NCI-H146 (cell line): Measurements from ENCODE around the gene RELB.

Source experiments
- DNase-seq: peaks from one replicate; lab custom pipeline; 2025; lab: John Stamatoyannopoulos, UW

The RELB gene

GRCh38 chr19:45023048-45023447, 21.8 kb downstream of the RELB start:
- DNase-seq, result no peak

GRCh38 chr19:45025264-45025663, 24.0 kb downstream of the RELB start:
- no peak for DNase-seq

DNA sequence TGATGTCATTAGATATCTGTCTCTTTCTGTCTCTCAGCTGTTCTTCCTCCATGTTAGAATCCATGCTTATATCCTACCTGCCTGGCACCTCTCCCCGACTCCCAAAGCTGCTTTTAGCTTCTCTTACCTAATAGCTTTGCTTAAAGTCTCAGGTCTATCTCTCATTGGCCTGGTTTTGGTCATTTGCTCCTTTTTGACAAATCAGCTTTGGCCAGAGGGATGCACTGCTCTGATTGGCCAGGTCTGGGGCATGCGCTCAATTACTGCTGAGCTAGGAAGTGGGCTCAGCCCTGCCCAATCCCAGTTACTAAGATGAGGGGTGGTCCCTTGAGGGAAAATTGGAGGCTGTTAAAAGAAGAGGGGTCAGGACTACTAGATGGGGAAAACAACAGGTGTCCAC, 26.1 kb downstream of the RELB start:
- DNase-seq, result no peak

DNA sequence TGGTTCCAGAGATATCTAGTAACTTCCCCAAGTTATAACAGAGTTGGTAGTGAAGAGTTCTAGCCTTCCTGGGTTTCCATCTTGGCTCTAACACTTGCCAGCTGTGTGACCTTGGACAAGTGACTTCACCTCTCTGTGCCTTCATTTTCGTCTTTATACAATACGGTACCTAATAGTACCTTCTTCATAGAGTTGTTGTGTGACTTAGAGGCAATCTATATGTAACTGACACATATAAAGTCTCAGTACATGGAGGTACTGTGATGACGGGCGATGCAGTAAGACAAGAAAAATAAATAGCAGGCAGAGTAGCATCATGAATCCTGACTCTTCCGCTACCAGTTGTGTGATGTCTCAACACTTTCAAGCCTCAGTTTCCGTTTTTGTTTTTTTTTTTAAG, 29.6 kb downstream of the RELB start:
- no peak for DNase-seq

GRCh38 chr19:45032421-45032820, 31.2 kb downstream of the RELB start:
- DNase-seq, result no peak

DNA sequence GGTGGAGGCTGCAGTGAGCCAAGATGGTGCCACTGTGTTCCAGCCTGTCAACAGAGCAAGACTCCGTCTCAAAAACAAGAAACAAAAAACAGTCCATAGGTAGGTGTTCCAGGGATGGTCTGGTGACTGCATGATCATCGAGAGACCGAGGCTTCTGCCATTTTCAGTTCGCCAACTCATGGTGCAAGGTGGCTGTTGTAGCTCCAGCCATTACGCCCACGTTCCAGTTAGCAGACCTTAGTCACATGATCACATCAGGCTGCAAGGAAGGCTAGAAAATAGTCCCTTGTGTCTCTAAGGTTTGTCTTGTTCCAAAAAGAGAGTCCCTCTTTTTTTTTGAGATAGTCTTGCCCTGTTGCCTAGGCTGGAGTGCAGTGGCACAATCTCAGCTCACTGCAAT, 34.5 kb downstream of the RELB start:
- DNase-seq, result no peak

DNA sequence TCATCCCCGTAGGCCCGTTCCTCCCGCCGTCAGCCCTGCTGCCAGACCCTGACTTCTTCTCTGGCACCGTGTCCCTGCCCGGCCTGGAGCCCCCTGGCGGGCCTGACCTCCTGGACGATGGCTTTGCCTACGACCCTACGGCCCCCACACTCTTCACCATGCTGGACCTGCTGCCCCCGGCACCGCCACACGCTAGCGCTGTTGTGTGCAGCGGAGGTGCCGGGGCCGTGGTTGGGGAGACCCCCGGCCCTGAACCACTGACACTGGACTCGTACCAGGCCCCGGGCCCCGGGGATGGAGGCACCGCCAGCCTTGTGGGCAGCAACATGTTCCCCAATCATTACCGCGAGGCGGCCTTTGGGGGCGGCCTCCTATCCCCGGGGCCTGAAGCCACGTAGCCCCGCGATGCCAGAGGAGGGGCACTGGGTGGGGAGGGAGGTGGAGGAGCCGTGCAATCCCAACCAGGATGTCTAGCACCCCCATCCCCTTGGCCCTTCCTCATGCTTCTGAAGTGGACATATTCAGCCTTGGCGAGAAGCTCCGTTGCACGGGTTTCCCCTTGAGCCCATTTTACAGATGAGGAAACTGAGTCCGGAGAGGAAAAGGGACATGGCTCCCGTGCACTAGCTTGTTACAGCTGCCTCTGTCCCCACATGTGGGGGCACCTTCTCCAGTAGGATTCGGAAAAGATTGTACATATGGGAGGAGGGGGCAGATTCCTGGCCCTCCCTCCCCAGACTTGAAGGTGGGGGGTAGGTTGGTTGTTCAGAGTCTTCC, 36.3 kb downstream of the RELB start:
- DNase-seq, result no peak

- peak; percentile 88 for DNase-seq
Measured at GRCh38 chr19:45038931-45039893, 37.9 kb downstream of the RELB start, which contains the start of gene CLASRP. CLASRP (plus strand) TSS chr19:45039045; CDS start chr19:45040213, 1,168 bp downstream.

DNA sequence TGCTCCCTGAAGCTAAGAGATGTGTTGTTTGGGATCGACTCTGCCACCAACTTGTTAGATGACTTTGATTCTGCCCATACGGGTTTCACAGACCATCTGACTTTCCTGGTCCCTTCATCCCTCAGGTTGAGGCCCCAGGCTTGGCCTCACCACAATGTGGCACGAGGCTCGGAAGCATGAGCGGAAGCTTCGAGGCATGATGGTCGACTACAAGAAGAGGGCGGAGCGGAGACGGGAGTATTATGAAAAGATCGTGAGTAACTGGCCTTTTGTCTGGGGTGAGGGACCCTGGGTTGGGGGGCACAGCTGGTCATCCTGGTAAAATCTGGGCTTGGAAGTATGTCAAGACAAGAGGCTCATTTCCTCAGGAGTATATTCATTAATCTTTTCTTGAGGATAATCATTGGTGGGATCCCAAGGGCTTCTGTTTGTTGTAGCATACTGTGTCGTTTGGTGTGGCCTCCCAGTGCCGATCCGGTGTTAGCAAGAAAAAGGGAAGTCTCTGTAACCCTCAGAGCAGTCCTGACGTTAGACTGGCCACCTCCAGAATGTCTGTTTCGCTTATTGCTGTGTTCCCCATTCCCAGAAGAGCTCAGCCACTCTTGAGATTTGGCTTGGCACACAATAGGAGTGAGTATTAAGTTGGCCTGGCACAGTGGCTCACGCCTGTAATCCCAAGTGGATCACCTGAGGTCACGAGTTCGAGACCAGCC, 39.0 kb downstream of the RELB start:
- no peak for DNase-seq

DNA sequence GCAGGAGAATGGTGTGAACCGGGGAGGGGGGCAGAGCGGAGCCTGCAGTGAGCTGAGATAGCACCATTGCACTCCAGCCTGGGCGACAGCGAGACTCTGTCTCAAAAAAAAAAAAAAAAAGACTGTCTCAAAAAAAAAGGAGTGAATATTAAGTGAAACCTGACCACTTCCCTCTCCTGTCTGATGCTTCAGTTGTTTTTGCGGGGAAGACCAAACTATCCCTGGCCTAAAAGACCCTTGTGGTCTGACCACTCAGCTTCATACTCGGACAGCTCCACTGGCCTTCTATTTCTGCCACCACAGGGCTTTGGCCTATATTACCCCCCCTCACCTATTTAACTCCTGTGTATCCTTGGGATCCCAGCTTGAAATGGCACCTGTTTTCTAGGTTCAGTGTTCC, 39.9 kb downstream of the RELB start:
- no peak for DNase-seq

DNA sequence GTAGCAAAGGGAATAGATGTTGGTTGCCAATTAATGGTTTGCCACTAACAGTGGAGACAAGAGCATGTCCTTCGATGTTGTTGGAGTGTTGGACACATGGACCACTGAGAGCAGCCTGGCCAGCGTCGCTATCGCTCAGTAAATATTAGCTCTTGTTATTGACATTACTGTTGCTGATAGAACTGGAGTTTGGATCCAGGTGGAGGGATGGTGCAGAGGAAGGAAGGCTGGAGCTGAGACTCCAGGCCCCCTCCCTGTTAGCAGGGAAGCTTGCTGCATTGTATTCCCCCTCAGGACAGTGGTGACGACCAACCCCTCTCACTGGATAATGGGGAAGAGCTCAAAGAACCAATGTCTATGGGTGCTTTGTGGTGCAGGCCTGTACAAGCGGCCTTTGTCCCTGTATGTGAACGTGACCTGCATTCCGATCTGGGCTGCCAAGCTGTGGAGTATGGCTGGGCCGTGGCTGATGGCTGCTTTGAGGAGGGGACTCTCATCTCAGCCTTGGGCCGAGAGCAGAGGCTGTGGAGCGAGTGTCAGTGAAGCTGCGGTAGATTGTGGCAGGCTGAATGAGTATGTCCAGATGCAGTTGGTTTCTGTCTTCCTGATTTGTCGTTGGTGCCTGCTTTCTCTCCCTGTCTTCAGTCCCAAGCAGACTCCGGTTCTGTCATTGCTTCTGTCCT, 44.5 kb downstream of the RELB start:
- DNase-seq, result peak; percentile 34

DNA sequence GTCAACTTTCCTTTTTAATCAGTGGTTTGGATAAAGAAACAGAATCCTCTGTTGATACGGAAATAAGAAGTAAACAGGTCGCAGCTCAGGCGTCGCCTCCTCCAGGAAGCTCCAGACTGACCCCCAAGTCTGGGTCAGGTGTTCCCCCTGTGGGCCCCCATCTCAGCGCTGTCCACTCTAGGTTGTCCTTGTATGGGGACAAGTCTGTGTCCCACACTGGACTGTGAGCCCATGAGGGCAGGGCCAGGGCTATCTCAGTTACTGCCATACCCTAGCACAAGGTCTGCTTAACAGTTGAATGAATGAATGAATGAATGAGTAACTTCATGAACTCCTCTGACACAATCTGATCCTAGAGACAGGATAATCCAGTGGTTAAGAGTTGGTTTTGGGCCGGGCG, 45.1 kb downstream of the RELB start:
- DNase-seq, result no peak

- no peak for DNase-seq
Measured at GRCh38 chr19:45047188-45047797, 46.0 kb downstream of the RELB start.

DNA sequence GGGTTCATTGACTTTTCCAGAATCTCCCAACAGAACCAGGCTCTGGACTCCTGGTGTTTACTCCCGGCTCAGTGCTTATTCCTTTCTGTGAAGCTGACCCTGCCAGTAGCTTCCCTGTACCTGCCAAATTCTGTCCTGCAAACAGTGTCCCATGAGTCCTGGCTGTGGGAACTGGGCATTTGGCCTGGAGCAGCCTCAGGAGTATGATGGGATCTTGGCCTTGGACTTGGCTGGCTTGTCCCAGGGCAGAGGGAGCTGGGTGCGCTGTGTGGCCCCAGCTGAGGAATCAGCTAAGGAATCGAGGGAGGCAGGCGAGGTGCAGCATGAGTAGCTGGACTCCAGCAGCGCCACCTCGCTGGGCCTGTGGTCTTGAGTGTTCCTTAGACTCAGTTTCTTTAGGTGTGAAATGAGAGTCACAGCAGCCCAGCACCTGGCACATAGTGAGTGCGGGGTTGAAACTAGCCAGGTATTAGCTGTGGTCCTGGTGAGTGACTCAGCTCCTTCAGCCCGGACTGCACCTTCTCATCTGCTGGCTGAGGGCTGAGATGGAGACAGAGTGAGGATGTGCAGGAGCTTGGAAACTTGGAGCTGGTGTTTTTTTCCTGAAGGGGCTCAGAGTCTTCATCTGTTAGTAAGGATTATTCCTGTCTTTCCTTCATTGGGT, 47.9 kb downstream of the RELB start:
- DNase-seq, result no peak

GRCh38 chr19:45050036-45050435, 48.8 kb downstream of the RELB start:
- no peak for DNase-seq

DNA sequence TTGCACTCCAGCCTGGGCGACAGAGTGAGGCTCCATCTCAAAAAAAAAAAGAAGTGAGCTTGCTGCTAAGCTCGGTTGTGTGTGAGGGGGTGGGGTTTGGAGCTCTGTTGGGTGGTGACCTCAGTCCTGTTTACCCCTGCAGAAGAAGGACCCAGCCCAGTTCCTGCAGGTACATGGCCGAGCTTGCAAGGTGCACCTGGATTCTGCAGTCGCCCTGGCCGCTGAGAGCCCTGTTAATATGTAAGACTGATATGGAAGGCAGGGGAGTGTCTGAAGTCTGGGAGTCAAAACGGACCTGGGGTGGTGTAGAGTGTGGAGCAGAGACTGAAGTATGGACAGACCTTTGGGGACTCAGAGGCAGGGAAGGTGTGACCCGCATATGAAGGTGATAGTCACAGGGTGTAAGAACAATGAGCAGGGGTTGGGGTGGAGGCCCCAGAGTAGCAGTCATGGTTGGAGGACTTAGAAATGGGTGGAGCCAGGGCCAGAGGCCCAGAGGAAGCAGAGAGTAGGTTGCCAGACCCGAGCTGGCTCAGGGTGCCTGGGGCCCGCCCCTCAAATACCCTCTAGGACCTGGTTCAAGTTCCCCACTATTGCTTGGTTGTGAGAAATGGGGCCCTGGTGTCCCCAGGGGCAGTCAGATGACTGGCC, 50.8 kb downstream of the RELB start:
- DNase-seq, result no peak

- DNase-seq, result no peak
Measured at GRCh38 chr19:45056831-45057230, 55.6 kb downstream of the RELB start.

DNA sequence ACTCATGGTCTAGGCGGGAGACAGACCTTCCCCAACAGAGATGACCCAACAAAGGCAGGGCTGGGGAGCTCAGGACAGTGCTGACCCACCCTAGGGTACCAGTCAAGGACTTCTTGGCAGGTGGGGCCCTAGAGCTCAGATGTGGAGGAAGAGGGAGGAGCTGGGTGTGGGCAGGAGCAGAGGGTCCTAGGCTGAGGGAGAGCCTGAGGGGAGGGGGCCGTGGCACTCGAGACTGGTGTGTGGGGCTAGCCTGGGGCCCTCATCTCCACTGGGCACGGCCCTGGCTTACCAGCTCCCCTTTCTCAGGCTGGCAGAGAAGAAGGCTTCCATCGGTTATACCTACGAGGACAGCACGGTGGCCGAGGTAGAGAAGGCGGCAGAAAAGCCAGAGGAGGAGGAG, 56.2 kb downstream of the RELB start:
- DNase-seq, result no peak

GRCh38 chr19:45058622-45059159, 57.4 kb downstream of the RELB start:
- no peak for DNase-seq
